GM21423 (cell line): ENCODE results near the gene SESN1.
"Not testable (repeated sequence)": the region's sequence is repeated elsewhere in the genome, so short reads cannot be mapped to it uniquely, and the experiment has no call there.

ENCODE experiments used
- ATAC-seq: cut with Tn5 transposase; IDR thresholded peaks from one replicate; pipeline ENCODE4 v1.9.1; 2021; ENCODE audit warnings: mild to moderate bottlenecking, moderate library complexity; ENCODE audit not compliant: unreplicated experiment

The SESN1 gene

DNA sequence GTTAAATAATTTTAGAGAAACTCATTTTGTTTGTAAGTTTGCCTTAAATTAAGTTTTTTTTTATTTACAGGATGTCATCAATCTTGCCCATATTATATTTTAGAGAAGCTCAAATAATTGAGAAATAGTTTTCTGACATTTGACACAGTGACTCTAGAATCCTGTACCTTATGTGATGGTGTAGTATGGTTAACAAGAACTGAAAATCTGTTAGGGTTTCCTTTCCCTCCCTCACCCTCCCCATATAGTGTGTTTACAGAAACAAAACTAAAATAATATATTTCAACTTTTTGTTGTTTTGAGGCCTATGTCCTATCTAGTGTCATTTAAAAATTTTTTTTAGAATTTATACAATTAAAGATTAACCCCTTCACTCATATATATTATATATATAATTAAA lies 91.8 kb downstream of the SESN1 start:
- ATAC-seq = no peak

DNA sequence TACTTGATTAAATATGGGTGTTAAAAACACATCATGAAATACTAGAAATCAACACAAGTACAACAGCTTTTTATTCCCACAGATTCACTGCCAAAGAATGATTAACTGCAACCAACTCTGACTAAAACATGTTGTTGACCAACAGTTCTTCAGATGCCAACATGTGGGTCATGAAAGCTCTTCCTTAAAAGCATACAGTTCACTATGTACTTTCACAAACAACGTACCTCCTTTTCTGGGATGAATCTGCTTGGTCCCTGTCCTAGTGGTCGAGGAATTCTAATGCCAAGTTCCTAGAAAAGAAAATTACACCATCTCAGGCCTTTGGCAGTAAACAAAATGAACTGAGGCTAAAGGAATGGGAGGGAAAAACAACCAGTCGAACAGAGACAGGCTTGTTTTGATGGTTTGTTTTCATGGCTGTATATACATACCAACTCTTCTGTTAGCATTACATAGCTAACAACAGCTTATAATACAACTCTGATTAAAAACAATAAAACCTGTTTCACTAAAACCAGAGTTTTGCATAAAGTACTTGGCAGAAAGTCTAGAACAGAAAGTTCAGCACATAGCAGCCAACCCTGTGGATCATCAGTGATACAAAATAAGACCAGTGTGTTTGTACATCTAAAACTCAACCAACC lies 92.5 kb downstream of the SESN1 start:
- ATAC-seq = no peak

DNA sequence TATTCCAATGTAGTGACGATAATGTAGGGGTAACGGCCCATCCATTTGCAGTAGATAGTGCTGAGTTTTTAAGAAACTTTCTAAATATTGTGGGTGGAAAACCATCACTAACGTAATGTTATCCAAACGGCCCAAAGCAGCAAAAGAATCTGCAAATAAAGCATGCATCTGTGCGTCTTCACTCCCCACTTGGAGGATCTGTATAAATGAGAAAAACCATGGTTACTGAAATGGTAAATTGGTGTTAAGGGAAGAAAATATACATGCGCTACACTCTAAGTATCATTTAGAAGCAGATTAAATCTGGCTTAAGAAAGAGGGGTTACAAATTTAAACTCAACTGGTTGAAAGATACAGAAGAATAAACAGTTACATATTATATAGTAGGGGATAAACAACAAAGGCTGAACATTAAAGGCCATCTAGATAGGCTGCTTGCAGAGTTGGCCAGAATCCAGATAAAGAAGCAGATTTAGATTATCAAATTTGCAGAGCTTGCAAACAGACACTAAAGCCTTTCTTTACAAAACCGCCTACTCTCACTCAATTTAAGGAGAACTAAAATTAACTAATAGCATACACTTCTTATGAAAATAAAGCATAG lies 93.3 kb downstream of the SESN1 start:
- no peak for ATAC-seq

DNA sequence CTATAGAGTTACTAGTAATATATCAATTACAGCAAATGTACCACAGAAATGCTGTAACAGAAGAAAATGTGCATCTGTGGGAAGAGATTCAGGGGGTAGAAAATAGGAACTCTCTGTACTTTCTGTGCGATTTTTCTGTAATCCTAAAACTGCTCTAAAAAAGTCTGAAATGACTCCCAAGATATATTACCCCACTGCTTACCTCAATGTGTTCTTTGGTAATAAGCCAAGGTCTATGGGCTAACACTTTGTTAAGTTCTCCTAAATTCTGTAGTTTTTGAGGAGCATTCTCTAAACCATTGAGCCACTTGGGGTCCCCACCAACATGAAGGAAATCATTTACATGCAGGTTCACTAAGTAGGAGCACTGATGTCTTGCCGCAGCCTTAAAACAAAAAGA lies 94.4 kb downstream of the SESN1 start:
- ATAC-seq = no peak

DNA sequence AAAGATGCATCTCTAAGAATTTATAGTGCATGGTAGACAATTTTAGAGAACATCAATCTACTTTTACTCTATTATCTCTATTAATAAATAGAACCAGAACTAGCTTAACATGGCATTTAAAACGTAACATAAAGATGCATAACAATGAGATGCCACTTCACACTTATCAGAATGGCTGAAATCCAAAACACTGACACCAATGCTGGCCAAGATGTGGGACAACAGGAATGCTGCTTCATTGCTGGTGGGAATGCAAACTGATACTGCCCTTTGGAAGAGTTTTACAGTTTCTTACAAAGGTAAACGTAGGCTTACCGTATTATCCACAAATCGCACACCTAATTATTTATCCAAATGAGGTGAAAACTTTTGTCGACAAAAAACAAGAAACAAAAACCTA lies 95.2 kb downstream of the SESN1 start:
- no peak for ATAC-seq

DNA sequence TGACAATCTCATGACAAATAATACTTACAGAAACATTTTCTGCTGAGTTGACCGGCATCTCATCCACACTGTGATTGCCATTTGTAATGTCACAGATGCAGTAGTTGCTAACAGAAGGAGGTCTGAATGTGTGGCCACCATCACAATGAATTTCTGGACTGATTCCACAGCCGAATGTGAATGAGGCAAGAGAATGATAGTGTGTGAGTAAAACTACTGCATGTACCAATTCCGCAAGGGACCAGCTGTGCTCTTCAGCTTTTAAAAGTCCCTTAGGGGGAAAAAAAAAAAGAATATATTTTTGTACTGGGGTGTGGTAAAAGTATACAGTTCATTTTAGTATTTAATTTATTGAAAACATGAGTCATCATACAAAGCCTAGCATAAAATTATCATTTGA lies 96.2 kb downstream of the SESN1 start:
- no peak for ATAC-seq

DNA sequence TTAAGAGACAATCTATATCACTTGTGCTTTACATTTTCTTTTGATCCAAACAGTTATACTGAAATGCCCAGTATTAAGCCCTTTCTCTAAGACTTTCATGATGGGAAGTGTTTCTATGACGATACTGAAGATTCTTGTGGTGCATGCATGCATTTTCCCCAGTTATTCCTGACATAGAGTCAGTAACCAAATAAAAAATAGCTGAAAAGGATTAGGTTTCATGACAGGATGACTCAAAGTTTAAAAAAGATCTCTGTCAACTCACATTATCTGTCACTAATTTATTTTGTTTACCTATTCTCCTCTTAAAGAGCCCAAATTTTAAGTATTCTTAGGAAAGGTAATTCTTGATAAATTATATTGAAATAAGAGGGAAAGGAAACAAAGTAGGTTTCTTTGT lies 98.4 kb downstream of the SESN1 start:
- no peak for ATAC-seq

DNA sequence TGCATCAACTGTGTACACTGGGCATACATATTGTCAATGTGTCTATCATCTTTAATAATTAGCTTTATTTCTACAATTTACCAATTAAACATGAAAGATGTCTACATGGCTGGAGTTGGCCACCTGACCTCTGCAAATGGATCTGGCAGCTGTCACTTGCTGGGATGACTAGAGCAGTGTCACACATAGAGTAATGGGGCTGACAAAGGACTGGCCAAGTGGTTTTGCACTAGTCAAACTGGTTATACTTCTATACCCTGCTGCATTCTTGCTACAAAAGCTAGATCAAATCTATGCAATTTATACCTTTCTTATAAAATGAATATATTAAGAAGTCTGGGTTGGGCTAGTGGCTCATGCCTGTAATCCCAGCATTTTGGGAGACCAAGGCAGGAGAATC lies 99.3 kb downstream of the SESN1 start:
- no peak for ATAC-seq

DNA sequence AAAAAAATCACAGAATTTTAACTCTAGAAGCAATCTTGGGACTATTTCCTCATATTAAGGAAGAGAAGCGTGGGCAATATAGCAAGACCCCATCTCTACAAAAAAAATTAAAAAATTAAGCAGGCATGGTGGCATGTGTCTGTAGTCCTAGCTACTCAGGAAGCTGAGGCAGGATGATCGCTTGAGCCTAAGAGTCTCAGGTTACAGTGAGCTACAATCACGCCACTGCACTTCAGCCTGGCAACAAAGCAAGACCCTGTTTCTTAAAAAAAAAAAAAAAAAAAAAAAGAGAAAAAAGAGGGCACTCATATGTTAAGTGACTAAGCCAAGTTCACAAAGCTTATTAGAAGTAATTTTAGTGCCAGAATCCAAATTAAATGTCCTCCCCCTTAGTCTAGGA lies 100.8 kb downstream of the SESN1 start:
- ATAC-seq = no peak

DNA sequence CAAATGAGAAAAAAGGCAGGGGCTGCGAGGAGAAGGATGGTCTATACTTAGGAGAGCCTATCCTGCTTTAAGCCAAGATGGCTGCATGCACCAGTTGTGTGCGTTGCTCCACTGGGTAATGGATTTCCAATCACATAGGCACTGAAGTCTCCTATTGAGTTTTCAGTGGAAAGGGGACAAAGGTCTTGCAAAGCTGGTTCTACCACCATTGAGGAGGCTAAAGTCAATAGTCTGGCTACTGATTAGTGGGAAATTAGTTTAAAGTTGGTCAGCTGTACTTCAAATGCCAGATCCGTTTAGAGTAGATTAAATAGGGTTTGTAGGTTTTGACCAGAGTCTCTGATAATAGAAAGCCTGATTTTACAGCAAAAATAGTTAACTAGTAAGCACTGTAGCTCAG lies 104.9 kb downstream of the SESN1 start:
- ATAC-seq = no peak

DNA sequence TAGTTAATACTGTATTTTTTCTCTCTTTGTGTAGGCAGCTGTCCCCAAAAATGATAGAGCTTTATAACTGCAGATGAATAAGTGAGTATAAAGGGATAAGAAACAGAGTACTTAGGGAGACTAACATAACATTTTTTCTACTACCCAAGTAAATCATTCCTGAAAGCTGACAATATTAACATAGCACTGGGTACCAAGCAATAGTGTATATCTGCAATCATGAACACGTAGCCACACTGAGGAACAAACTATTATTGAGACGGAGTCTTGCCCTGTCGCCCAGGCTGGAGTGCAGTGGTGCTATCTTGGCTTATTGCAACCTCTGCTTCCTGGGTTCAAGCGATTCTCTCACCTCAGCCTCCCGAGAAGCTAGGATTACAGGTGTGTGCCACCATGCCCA lies 105.9 kb downstream of the SESN1 start:
- ATAC-seq = no peak

DNA sequence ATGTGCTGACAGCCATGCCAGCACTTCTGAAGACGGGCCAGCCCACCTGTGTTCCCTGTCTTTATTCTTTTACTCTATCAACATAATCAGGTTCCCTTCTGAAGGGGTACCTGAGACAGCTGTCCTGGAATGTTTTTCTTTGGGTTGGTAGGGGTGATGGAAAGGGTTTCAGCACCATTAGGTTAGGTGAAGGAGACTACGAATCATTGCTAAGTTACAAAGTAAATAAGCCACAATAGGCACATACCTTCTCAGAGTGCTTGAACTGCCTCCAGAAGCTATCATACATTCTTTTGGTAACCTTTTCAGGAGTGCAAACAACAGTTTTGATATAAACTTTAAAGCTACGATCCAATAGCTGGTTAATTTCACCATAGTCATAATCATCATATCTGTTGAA lies 106.3 kb downstream of the SESN1 start:
- no peak for ATAC-seq

DNA sequence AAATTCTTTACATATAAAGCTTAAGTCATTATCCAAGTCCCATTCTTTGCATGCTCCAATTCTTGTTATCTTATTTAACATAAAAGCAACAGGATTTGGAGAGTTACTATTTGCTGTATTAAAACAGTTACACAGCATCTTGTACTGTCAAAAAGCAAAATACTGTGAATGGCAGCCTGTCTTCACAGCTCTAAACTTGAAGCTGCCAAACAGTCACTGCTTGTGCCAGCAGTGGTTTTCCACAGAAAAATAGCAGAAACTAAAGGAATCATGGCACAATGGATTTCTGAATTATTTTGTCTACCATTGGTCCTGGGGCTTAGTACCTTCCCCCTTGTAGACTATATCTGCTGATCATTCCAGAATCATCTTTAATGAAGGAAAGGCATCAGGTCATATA lies 107.5 kb downstream of the SESN1 start:
- no peak for ATAC-seq

DNA sequence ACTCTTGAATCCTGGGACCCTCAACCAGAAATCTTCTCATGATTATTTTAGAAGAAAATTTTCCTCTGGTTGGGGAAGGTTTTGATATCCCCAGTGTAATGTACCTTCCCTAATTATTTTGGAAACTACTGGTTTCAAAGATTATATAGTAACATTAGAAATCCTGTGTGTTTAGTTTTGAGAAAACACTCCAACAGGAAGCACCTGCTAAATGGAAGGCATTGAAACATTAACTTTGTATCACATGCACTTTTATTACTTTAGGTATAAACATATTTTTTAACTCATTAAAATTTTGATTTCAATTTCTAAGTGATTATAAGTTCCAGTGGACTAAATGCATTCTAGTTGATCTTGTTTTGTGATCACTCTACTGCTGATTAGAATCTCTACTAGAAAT lies 109.3 kb downstream of the SESN1 start:
- ATAC-seq = no peak

DNA sequence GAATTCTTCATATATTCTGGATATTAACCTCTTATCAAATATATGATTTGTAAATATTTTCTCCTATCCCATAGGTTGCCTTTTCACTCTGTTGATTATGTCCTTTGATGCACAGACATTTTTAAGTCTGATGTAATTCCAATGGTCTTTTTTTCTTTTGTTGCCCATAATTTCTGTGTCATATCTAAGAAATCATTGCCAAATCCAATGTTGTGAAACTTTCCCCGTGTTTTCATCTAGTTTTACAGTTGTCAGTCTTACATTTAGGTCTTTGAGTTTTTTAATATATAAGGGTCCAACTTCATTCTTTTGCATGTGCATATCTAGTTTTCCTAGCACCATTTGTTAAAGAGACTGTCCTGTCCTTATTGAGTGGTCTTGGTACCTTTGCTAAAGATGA lies 111.5 kb downstream of the SESN1 start:
- ATAC-seq = no peak

DNA sequence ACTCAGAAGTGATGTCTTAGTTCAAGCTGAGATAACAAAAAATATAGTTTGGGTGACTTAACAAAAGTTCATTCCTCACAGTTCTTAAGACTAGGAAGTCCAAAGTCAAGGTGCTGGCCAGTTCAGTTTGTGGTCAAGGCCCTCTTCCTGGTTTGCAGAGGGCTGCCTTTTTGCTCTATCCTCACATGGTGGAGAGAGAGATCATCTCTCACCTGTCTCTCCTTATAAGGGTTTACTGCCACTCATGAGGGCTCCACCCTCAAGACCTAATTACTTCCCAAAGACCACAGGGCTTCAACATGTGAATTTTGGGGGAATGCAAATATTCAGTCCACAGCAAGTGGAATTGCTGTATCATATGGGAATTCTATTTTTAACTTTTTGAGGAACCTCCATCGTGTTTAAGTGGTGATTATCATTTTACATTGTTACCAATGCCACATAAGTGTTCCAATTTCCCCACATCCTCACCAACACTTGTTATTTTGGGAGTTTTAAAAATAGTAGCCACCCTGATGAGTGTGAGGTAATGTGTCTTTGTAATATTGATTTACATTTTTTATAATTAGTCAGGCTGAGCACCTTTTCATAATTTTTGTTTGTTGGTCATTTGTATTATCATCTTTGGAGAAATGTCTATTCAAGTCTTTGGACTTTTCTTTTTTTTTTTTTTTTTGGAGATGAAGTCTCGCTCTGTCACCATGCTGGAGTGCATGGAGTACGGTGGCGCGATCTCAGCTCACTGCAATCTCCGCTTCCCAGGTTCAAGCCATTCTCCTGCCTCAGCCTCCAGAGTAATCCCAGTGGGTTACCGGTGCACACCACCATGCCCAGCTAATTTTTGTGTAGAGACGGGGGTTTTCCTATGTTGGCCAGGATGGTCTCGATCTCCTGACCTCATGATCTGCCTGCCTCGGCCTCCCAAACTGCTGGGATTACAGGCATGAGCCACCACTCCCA lies 112.2 kb downstream of the SESN1 start:
- ATAC-seq = no peak

DNA sequence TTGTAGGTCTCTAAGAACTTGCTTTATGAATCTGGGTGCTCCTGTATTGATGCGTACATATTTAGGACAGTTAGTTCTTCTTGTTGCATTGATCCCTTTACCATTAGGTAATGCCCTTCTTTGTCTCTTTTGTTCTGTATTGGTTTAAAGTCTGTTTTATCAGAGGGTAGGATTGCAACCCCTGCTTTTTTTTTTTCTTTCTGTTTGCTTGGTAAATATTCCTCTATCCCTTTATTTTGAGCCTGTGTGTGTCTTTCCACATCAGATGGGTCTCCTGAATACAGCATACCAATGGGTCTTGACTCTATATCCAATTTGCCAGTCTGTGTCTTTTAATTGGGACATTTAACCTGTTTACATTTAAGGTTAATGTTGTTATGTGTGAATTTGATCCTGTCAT lies 116.0 kb downstream of the SESN1 start:
- ATAC-seq = not testable (repeated sequence)

DNA sequence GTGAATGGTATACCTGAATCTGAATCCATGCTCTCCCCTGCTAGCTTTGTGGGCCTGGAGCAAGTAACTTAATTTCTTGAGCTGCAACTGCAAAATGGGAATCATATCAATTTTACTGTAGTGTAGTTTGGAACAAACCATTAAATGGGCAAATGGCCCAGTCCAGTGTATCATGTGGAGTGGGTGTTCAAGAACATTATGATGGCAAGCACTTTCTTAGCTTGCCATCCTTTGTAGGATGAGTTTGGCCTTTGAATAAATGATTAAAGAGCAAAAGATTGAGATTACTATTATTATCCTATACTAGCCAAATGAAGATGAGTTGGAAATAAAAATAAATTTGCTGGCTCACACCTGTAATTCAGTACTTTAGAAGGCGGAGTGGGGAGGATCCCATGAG lies 120.4 kb downstream of the SESN1 start:
- ATAC-seq = no peak

DNA sequence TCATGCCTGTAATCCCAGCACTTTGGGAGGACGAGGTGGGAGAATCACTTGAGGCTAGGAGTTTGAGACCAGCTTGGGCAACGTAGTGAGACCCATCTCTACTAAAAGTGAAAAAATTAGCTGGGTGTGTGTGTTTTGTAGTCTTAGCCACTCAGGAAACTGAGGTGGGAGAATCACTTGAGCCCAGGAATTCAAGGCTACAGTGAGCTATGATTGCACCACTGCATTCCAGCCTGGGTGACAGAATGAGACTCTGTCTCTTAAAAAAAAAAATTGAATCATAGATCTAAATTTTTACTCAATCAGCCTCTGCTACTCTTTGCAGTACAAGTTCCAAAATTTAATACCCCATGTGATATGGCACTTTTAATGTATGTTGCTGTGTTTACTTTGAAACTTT lies 124.9 kb downstream of the SESN1 start:
- ATAC-seq = no peak

DNA sequence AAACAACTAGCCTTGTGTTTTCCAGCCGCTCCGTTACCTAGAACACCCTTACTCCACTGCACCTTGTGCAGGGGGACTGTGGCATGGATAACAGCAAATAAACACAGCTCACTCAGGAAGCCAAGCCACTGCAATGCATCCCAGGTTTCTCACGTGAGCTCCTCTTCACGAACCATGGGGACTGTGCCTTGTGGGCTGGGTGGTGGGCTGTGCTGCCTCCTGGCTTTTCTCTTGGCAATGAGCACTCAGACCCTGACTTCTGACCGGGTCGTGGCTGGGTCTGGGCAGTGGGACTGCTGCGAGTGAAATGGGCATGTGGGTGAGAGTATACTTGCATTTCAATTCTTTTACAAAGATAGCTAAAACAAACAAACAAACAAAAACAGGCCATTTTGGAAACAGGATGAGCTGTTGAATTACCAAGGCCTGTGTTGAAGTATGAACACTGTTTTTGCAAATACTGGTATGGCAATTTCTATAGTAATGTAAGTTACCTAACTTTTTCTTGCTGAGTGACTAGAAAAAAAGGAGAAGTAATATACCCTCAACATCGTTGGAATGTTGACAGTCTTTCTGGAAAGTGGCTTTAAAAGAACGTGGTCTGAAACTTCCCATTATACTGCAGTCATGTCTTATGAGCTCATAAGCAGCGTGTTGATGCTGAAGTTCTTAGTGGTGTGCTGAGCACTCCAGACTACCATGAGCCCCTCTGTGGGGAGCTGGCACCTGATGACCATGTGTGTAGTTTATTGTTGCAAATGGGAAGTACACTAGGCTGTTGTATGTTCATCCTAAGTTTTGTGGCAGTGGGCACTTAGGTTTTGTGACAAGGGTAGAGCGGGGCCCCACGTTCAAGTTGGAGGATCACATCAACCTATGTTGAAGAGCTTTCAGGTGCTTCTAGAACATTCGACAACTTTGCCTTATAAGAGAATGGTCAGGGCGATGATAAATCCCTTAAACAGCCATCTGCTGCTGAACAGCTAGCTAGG lies 126.0 kb downstream of the SESN1 start:
- no peak for ATAC-seq
